Stimulated activated CD4-positive, alpha-beta T cell treated with anti-CD3 and anti-CD28 coated beads, Interleukin-2, amount 100 ng/mL, for 4 hours (primary cell): ENCODE results near the gene COX11.

Source experiments
- DNase-seq: peaks from one replicate; pipeline ENCODE4 v3.0.0-alpha.2; 2020; ENCODE audit warnings: low read depth

Gene COX11

GRCh38 chr17:54967621-54968261 lies 713 bp downstream of the COX11 start:
- DNase-seq = peak; percentile 32

DNA sequence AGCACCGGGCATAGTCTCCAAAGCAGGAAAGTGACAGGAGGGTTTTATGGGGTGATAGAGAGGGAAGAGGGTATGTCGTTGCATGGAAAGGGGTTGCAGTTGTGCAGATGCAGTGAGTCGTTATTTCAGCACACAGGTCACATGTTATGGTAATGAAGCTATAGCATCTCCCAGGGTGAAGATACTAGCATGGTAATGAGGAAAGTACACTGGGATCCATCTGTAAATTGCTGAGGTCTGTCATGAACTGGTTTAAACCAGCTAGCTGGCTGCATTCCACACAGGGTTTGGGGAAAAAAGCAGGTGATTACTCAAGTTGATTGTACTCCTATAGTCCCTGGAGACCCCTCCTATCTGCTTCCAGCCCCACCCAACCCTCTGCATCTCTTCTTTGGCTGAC lies 11.7 kb downstream of the COX11 start:
- DNase-seq = no peak

DNA sequence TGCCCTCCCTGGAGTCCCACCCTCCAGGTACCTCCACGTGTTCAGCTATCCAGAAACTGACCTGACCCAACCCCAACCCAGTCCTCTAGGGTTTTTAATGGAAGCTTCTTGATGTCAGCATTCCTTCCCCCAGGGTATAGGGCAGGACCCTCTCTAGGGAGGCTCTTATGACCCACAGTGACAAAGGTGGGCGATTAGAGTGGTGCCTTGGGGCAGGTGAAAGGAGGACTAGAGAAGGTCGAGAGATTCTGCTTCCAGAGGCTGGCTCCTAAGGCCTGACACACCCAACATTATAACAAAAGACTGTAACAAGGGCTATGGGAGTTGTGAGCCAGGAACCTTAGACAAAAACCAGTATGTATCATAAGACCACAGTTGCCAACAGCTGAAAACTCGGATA lies 17.2 kb downstream of the COX11 start:
- no peak for DNase-seq

- DNase-seq = no peak
Measured at GRCh38 chr17:54950116-54950515, 18.3 kb downstream of the COX11 start.

DNA sequence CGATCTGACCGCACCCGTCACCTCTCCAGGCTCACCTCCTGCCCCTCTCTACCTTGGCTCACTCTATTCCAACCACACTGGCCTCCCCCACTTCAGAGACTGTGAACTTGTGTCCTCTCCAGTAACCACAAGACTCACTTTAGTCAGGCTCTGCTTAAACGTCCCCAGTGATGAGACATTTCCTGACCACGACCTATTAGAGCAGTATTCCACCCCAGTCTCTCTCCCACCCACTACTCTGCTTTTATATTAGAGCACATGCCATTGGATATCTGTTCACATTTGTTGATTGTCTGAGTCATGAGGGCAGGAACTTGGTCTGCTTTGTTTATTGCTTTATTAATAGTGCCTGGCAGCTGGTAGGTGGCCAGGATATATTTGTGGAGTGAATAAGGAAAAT lies 20.1 kb downstream of the COX11 start:
- DNase-seq = no peak

DNA sequence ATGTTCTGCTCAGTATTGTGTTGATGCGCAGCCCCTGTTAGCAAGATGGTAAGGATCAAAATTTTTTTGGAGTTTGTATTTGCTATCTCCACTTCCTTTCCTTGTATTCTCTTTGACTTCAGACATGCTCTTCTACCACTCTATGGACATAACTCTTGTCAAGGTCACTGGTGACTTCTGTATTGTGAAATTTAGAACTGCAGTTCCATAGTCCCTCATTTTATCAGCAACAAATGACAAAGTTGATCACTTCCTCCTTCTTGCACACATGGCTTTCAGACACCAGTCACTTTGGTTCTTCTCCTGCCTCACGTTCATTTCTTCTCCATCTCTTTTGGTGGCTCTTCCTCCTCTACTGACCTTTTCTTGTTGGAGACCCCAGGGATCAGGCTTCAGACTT lies 21.1 kb downstream of the COX11 start:
- no peak for DNase-seq

DNA sequence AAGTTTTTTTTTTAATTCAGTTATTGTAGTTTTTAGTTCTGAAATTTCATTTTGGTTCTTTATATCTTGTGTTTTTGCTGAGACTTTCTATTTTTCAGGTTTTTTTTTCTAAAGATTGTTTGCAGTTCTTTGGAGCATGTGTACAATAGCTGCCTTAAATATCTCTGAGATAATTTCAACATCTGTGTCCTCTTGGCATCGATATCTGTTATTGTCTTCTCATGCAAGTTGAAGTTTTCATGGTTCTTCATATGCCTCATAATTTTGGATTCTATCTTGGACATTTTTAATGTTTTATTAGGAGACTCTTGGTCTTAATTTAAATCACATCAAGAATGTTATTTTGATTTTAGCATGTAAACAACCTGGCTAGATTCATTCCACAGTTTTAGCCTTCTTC lies 22.8 kb downstream of the COX11 start:
- no peak for DNase-seq

- DNase-seq = no peak
Measured at GRCh38 chr17:54945231-54945630, 23.2 kb downstream of the COX11 start.

GRCh38 chr17:54944796-54945195 lies 23.7 kb downstream of the COX11 start:
- DNase-seq = no peak

- DNase-seq = no peak
Measured at GRCh38 chr17:54941285-54941684, 27.2 kb downstream of the COX11 start.

GRCh38 chr17:54937426-54937825 lies 31.0 kb downstream of the COX11 start:
- DNase-seq = no peak

DNA sequence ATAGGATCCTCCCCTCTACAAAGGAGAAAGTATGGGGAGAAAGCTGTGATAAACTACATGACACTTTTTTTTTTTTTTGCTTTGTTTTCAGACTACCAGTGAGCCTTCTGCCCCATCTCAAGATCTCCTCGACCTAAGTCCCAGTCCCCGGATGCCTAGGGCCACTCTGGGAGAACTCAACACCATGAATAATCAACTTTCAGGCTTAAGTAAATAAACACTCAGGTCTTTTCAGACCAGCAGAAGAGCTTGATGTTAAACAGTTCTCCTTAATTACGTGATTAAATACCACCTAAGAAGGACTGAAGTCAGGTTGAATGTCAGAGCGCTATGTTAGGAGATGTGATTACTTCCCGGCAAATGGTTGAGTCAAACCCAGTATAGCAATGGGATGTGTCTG lies 31.4 kb downstream of the COX11 start:
- DNase-seq = no peak

- no peak for DNase-seq
Measured at GRCh38 chr17:54935471-54935870, 33.0 kb downstream of the COX11 start.

DNA sequence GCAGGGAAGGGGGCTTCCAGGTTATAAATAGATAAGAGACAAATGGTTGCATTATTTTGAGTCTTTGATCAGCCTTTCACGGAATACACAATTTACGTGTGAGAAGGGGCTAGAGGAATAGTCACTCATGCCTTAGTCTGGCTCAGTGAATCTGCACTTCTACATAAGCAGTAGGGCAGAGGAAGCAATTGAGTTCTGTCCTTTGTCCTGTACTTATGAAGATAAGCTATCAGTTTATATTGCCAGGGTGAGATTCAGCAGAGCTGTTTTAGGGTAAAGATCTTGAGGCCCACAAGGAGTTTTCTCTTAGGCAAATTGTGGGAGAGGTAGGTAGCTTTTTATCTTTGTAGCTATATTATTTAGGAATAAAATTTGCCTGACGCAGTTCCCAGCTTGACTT lies 34.5 kb downstream of the COX11 start:
- no peak for DNase-seq

DNA sequence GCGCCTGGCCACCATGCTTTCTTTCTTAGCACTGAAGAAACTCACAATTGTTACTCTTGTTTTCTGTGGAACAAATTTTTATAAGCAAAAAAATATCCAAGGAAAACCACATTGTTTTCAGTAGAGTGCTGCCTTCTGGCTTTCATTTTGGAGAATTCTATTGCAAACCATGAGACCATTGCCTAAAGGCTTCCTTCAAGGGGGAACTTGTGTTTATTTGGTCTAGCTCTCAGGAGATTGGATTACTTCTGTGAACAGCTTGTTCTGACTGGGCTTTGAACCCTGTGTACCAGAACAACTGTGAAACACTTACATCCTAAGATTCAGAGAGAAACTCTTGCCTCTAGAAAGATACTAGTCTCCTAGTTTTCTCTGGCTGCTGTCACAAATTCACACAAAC lies 35.7 kb downstream of the COX11 start:
- DNase-seq = no peak

- DNase-seq = no peak
Measured at GRCh38 chr17:54927525-54927924, 40.9 kb downstream of the COX11 start.

DNA sequence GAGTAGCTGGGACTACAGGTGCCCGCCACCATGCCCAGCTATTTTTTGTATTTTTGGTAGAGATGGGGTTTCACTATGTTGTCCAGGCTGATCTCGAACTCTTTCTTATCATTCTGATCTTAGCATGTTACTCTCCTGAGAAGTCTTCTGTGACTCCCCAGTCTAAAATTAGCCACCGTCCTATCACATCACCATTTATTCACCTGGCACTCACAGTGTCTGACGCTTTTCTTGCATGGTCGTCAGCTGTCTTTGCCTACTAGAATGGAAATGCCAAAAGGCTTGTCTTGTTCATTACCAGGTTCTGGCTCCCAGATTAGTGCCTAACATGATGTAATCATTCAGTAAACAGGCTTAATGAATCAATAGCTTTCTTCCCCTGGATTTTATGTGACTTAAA lies 44.0 kb downstream of the COX11 start:
- no peak for DNase-seq

GRCh38 chr17:54920819-54921218 lies 47.6 kb downstream of the COX11 start:
- no peak for DNase-seq

DNA sequence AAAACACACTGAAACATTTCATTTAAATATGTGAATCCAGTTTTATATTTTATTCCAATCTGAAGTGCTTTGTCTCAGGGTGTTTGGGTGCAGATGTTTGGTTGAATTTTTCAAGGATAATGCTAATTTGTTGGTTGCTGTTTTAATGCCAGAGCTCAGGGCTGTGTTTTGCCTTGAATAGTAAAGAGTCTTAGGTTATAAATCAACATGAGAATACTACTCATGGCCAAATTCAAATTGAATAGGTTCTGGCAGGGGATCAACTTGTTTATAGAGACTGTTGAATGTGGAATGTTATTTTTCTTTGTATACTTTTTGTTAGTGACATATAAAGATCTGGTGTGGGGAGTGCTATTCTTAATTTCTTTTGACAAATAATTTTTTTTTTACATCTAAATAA lies 49.0 kb downstream of the COX11 start:
- no peak for DNase-seq

- DNase-seq = no peak
Measured at GRCh38 chr17:54916721-54917120, 51.7 kb downstream of the COX11 start.
